Measurements from ENCODE around the gene PTRHD1. TPM values are rescaled to one million over a fixed set of nuclear protein-coding genes. Genes with fewer than 3 reads are reported as not detected.

Gene PTRHD1
- total and polyA plus RNA-seq, 2 donors from 2014 or later = 21.7 to 56.4 TPM

DNA sequence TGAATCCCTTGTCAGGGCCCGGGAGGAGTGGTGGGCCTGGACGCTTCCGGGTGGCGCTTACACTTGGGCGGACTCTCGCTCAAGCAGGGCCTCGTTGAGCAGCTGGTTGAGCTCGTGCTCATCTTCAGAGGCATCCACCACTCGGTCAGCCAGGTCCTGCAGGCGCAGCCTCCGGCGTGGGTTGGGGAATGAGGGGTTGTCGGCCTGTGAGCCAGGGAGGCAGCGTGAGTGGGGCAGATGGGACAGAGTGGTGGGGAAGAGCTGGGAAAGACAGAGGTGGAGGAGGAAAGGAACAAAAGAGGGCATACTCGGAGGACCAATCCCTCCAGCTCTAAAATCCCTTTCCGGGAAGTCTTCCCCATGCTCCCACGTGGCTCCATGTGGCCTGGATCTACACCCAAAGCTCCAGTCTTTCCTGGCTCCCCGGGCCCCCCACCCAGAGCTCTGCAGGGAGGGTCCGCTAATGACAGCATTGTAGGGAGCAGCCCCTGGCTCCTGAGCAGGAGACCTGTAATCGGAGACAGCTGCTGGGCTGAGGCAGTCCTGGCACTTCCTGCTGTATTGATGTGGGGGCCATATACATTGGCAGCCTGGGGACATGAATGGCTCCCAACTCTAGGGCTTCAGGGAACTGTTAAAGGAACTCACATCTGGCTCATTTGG is 41.7 kb upstream of the PTRHD1 start:
- intact Hi-C loops (cut with DNase I) = no loop called here
- no peak overlapping the region for H3K4me3 ChIP-seq (ENCODE audit: low read length in 3 of 3)
- peak in 2 of 5 donors; percentile 28 to 50 for DNase-seq
- no peak overlapping the region for H3K27ac ChIP-seq (ENCODE audit: low read depth in 2 of 2, low read length in 2 of 2)
- no peak overlapping the region for H3K9ac ChIP-seq (ENCODE audit: low read length in 3 of 3)
- H3K9me3 ChIP-seq (ENCODE audit: control insufficient read depth in 2 of 3, insufficient read depth in 1 of 3, low read length in 3 of 3) = no peaks in the 10 kb centered on the region
- no peaks in the 10 kb centered on the region for H3K4me1 ChIP-seq (ENCODE audit: control insufficient read depth in 2 of 3, insufficient read depth in 2 of 3, low read depth in 1 of 3, low read length in 3 of 3)
- H3K36me3 ChIP-seq (ENCODE audit: control insufficient read depth in 2 of 3, insufficient read depth in 3 of 3, low read length in 3 of 3) = no peaks in the 10 kb centered on the region
- no peaks in the 10 kb centered on the region for H3K27me3 ChIP-seq (ENCODE audit: control insufficient read depth, insufficient read depth, low read length)
- no peak for FAIRE-seq
- TF ChIP-seq, protein P1, sequence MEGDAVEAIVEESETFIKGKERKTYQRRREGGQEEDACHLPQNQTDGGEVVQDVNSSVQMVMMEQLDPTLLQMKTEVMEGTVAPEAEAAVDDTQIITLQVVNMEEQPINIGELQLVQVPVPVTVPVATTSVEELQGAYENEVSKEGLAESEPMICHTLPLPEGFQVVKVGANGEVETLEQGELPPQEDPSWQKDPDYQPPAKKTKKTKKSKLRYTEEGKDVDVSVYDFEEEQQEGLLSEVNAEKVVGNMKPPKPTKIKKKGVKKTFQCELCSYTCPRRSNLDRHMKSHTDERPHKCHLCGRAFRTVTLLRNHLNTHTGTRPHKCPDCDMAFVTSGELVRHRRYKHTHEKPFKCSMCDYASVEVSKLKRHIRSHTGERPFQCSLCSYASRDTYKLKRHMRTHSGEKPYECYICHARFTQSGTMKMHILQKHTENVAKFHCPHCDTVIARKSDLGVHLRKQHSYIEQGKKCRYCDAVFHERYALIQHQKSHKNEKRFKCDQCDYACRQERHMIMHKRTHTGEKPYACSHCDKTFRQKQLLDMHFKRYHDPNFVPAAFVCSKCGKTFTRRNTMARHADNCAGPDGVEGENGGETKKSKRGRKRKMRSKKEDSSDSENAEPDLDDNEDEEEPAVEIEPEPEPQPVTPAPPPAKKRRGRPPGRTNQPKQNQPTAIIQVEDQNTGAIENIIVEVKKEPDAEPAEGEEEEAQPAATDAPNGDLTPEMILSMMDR (IDR thresholded peaks at IDR 0.05; ENCODE audit: borderline replicate concordance, extremely low read depth, insufficient read depth) = no peak

DNA sequence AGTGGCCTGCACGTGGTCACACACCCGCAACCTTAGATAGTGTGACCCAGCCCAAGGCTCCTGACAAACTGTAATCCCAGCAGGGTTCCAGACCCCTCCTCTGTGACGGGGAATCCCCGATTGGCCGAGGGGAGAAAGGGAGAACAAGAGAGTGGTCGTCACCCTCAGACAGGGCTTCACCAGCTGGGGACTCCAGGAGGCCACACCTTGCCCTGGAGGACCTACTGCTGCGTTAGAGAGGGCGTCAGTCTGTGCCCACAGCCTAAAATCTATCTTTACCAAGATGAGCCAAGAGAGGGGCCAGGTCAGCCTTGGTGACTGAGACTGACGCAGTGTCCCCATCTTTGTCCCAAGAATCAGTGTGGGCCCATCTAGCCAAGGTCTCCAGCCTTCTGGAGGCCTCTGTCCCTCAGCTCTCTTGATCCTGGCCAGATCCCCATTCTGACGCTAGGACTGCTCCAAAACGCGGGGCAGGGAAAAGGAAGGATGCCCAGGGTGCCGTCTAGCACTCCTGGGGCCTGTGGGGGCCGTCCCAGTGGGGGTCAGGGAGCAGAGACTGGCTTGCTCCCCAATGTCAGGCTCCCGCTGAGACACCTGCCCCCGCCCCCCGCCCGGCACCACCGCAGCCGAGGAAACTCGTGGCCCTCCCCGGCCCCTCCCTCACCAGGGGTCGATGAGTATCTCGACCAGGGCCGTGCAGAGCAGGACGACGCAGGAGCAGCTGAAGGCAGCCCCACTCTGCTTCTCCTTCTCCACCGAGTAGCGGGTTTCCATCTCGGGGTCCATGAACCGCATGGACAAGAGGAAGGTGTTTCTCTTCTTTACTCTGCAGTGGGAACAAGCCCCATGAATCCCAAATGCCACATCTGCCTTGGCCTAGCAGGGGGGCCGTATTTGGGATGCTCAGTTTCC is 40.9 kb upstream of the PTRHD1 start:
- H3K4me3 ChIP-seq (ENCODE audit: low read length in 3 of 3) = no peak overlapping the region
- H3K27me3 ChIP-seq (ENCODE audit: control insufficient read depth, insufficient read depth, low read length) = no peaks in the 10 kb centered on the region
- TF ChIP-seq, protein P1 (IDR thresholded peaks at IDR 0.05; ENCODE audit: borderline replicate concordance, extremely low read depth, insufficient read depth) = no peak
- no peak overlapping the region for H3K27ac ChIP-seq (ENCODE audit: low read depth in 2 of 2, low read length in 2 of 2)
- H3K9me3 ChIP-seq (ENCODE audit: control insufficient read depth in 2 of 3, insufficient read depth in 1 of 3, low read length in 3 of 3) = no peaks in the 10 kb centered on the region
- H3K9ac ChIP-seq (ENCODE audit: low read length in 3 of 3) = no peak overlapping the region
- no peak for FAIRE-seq
- no peaks in the 10 kb centered on the region for H3K36me3 ChIP-seq (ENCODE audit: control insufficient read depth in 2 of 3, insufficient read depth in 3 of 3, low read length in 3 of 3)
- DNase-seq = peak in 2 of 5 donors; percentile 47 to 61
- H3K4me1 ChIP-seq (ENCODE audit: control insufficient read depth in 2 of 3, insufficient read depth in 2 of 3, low read depth in 1 of 3, low read length in 3 of 3) = no peaks in the 10 kb centered on the region
- intact Hi-C loops (cut with DNase I) = no loop called here

DNA sequence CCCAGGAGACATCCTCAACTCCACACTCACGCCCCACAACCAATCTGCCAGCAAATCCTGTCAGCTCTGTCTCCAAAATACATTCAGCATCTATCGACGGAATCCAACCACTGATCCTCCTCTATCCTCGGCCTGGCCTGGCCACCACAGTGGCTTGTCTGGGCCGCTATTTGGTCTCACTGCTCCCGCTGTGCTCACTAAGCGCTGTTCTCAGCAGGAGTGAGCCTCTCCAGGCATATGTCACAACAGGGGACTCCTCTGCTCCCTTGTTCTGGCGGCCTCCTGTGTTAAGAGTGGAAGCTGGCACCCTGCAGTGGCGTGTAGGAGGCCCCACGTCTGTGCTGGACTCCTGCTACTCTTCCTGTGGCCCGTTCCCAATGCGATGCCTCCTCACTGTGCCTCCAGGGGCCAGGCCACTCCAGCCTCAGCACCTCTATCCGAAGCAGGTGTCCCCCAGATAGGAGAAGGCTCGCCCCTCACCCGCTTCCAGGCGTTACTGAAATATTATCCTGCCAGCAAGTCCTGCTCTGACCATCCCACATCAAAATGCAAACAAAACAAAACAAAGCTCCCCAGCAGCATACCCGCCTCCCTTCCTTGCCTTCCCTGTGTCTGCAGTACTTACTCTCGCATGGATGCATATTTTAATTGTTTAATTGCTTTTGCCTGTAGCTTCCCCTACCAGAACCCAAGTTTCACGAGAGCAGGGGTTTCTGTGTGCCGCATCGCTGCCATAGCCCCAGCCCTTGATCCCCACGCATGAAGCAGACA is 39.9 kb upstream of the PTRHD1 start:
- no peak overlapping the region for H3K4me3 ChIP-seq (ENCODE audit: low read length in 3 of 3)
- no peaks in the 10 kb centered on the region for H3K4me1 ChIP-seq (ENCODE audit: control insufficient read depth in 2 of 3, insufficient read depth in 2 of 3, low read depth in 1 of 3, low read length in 3 of 3)
- TF ChIP-seq, protein P1 (IDR thresholded peaks at IDR 0.05; ENCODE audit: borderline replicate concordance, extremely low read depth, insufficient read depth) = no peak
- DNase-seq (peak; percentile 36 to 56 (median 36)), FAIRE-seq (no peak)
- no peak overlapping the region for H3K9ac ChIP-seq (ENCODE audit: low read length in 3 of 3)
- H3K9me3 ChIP-seq (ENCODE audit: control insufficient read depth in 2 of 3, insufficient read depth in 1 of 3, low read length in 3 of 3) = no peaks in the 10 kb centered on the region
- H3K27ac ChIP-seq (ENCODE audit: low read depth in 2 of 2, low read length in 2 of 2) = no peak overlapping the region
- no peaks in the 10 kb centered on the region for H3K36me3 ChIP-seq (ENCODE audit: control insufficient read depth in 2 of 3, insufficient read depth in 3 of 3, low read length in 3 of 3)
- intact Hi-C loops (cut with DNase I) = no loop called here
- no peaks in the 10 kb centered on the region for H3K27me3 ChIP-seq (ENCODE audit: control insufficient read depth, insufficient read depth, low read length)

Measured in kidney (tissue), 14 donors.